PFSK-1 (cell line): Measurements from ENCODE around the gene MAD1L1.

Experiments used
- FOXP2 ChIP-seq: optimal IDR thresholded peaks from 2 replicates; pipeline ENCODE3; 2011; ENCODE audit warnings: borderline replicate concordance, control low read depth, inconsistent platforms; ENCODE audit not compliant: insufficient read depth; ENCODE audit errors: extremely low read length, extremely low read depth
- POLR2AphosphoS5 ChIP-seq: IDR thresholded peaks from 2 replicates; pipeline ENCODE4 v1.6.1; 2012; ENCODE audit warnings: low read depth, mild to moderate bottlenecking, control low read depth, low read length, moderate library complexity
- SIN3A ChIP-seq: IDR thresholded peaks from 2 replicates; pipeline ENCODE4 v1.6.1; 2012; ENCODE audit warnings: mild to moderate bottlenecking, low read length, moderate library complexity, borderline replicate concordance; ENCODE audit not compliant: insufficient read depth
- TAF1 ChIP-seq: IDR thresholded peaks from 2 replicates; pipeline ENCODE4 v1.6.1; 2012; ENCODE audit warnings: low read length, control low read depth, borderline replicate concordance; ENCODE audit not compliant: insufficient read depth
- TF ChIP-seq, protein P1 (sequence below), 2 experiments: IDR thresholded peaks; 2 replicates each; pipeline versions ENCODE4 v1.6.1 to v1.8.0; 2011 to 2012; ENCODE audit warnings: low read depth in 2 of 2, low read length in 2 of 2, control low read depth in 1 of 2, inconsistent platforms in 1 of 2, mild to moderate bottlenecking in 1 of 2, moderate library complexity in 1 of 2; ENCODE audit not compliant: insufficient read depth in 1 of 2

The MAD1L1 gene

DNA sequence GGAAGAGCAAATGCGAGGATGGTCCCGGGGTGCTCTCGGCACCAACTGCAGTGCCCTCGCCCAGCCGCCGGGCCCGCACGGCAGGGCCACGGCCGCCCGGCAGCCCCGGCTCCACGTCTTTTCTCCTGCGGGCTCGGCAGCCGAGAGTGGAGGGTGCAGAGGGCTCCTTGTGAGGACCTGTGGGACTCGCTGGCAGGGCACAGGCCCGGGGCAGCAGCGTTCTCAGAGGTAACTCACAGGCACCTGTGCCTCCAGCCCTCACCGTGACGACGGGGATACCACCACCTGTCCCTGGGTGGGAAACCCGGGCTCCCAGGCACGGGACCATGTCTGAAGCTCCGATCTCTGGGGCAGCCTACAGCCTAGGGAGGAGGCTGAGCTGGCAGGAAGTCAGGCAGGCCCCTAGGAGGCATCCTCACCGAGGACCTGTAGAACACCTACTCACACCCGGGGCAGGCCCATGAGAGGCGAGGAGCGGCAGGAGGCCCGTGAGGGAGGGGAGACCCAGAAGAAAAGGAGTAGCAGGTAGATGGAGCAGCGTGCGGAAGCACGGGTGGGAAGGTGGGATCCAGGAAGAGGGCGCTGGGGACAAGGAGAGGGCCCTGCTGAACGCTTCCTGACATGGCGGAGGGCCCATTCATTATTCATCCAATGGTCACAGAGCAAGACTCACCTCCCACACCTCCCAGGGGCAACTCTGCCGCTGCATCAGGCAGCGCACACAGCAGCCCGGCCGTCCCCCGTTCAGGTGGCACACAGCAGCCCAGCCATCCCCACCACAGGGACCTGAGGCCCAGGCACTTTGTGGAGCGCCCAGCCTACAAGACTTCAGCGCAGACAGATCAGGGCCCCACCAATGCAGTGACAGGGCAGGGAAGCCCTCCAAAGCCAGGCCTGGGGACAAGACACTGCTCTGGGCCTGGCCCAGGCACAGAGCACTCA, 244.9 kb downstream of the MAD1L1 start:
- no peak for TF ChIP-seq FOXP2
- no peak for TF ChIP-seq SIN3A
- TF ChIP-seq TAF1: no peak
- no peak for TF ChIP-seq POLR2AphosphoS5
- TF ChIP-seq, protein P1, sequence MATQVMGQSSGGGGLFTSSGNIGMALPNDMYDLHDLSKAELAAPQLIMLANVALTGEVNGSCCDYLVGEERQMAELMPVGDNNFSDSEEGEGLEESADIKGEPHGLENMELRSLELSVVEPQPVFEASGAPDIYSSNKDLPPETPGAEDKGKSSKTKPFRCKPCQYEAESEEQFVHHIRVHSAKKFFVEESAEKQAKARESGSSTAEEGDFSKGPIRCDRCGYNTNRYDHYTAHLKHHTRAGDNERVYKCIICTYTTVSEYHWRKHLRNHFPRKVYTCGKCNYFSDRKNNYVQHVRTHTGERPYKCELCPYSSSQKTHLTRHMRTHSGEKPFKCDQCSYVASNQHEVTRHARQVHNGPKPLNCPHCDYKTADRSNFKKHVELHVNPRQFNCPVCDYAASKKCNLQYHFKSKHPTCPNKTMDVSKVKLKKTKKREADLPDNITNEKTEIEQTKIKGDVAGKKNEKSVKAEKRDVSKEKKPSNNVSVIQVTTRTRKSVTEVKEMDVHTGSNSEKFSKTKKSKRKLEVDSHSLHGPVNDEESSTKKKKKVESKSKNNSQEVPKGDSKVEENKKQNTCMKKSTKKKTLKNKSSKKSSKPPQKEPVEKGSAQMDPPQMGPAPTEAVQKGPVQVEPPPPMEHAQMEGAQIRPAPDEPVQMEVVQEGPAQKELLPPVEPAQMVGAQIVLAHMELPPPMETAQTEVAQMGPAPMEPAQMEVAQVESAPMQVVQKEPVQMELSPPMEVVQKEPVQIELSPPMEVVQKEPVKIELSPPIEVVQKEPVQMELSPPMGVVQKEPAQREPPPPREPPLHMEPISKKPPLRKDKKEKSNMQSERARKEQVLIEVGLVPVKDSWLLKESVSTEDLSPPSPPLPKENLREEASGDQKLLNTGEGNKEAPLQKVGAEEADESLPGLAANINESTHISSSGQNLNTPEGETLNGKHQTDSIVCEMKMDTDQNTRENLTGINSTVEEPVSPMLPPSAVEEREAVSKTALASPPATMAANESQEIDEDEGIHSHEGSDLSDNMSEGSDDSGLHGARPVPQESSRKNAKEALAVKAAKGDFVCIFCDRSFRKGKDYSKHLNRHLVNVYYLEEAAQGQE (IDR thresholded peaks at IDR 0.05; ENCODE audit: insufficient read depth in 1 of 2, low read depth in 2 of 2, low read length in 2 of 2): no peak

DNA sequence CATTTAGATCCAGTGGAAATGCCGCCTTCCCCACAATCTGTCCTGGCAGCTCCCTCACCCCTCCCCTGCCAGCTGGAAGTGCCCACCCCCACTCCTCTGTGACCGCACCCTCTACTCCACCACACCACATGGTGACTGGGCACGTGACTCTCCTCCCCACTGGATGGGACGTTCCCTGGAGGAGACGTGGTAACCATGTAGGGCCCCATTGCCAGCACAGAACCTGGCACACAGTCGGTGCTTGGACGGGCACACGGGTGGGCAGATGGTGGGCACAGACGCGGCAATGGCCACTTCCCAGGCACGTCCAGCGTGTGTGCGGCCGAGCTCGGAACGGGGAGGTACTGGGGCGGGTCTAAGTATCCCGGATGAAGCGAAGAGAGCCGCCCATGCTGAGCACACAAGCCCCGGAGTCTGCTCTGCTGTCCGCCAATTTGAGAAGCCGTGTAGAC, 245.6 kb downstream of the MAD1L1 start:
- TF ChIP-seq POLR2AphosphoS5 (no peak), SIN3A (no peak), TAF1 (no peak), FOXP2 (no peak)
- TF ChIP-seq, protein P1 (IDR thresholded peaks at IDR 0.05; ENCODE audit: insufficient read depth in 1 of 2, low read depth in 2 of 2, low read length in 2 of 2): no peak

DNA sequence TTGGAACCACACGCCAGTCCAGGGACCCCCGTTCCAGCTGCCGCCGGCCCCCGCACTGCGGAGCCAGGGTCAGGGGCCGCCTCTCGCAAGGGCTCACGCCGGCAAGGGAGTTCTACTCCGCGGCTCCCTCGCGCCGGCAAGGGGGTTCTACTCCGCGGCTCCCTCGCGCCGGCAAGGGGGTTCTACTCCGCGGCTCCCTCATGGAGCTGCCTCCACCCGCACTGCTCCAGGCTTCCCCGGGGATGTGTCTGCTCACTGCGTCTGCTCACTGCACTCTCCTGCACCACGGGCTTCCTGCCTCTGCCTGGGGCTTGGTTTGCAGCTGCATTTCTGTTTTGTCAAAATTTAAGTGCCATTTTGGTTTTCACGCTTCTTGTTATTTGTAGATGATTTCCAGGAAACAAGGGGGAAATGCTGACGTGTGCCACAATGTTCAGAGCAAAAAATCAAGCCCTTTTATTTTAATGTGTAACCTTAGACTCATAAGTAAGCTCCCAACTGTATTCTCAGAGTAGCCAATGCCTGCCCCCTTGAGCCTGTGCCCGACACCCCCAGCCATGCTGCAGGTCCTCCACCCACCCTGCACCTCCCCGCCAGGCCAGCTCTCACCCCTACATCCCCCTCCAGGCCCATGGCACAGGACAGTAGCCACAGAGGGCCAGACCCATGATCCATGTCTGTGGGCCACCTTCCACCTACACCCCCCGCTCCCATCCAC, 246.2 kb downstream of the MAD1L1 start:
- TF ChIP-seq FOXP2: no peak
- TF ChIP-seq TAF1: no peak
- TF ChIP-seq POLR2AphosphoS5: no peak
- TF ChIP-seq, protein P1 (IDR thresholded peaks at IDR 0.05; ENCODE audit: insufficient read depth in 1 of 2, low read depth in 2 of 2, low read length in 2 of 2): no peak
- TF ChIP-seq SIN3A: no peak

DNA sequence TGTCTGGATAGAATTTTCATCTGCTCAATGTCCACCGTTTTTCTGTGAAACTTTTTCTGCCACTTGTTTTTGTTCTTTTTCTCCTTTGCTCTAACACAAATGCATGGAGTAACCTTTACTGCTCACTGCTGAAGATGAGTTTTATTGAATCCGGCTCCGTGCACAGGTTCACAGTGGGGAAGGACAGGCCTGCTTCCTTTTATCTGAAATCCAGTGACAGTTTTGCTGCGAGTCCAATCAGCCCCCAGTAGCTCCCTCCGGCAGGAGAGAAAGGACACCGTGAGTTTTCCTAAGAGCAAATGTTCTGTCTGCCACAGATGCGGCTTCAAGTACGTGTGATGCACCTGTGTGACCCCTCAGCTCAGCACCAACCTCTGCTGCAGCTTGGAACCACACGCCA, 246.8 kb downstream of the MAD1L1 start:
- no peak for TF ChIP-seq SIN3A

DNA sequence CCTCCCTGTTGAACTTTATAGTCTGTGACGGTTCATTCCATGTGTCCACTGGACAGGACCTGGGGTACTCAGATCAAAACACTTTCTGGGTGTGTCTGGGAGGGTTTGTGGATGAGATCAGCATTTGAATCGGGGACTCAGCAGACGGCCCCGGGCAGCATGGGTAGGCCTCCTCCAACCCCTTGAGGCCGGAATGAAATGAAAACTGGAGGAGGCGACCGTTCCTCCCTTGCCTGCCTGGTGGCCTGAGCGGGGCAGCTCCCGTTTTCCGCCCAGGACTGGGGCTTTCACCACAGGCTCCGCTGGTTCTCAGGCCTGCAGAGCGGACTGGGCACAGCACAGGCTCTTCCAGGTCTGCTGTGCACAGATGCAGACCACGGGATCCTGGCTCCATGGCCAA, 247.7 kb downstream of the MAD1L1 start:
- TF ChIP-seq SIN3A: no peak
- TF ChIP-seq, protein P1 (IDR thresholded peaks at IDR 0.05; ENCODE audit: insufficient read depth in 1 of 2, low read depth in 2 of 2, low read length in 2 of 2): no peak
- TF ChIP-seq FOXP2: no peak
